ENCODE data around the gene CAV2.

CAV2 gene

GRCh38 chr7:116525913-116526861, 26.6 kb downstream of the CAV2 start:
- Mint-ChIP-seq H3K27ac (no peak overlapping the region), H3K36me3 (ENCODE audit: low read depth) (no peaks in the 10 kb centered on the region), H3K9me3 (no peaks in the 10 kb centered on the region), H3K4me1 (ENCODE audit: low read depth) (peaks cover 33% of the 10 kb centered on the region), H3K4me3 (peak overlapping the region; percentile 82), H3K27me3 (peaks cover 73% of the 10 kb centered on the region)

- H3K4me1 Mint-ChIP-seq (ENCODE audit: low read depth), result peaks cover 33% of the 10 kb centered on the region
- no peaks in the 10 kb centered on the region for H3K9me3 Mint-ChIP-seq
- peaks cover 71% of the 10 kb centered on the region for H3K27me3 Mint-ChIP-seq
- no peak overlapping the region for H3K27ac Mint-ChIP-seq
- H3K36me3 Mint-ChIP-seq (ENCODE audit: low read depth), result no peaks in the 10 kb centered on the region
- peak overlapping the region; percentile 80 for H3K4me3 Mint-ChIP-seq
Observed at GRCh38 chr7:116526897-116527296, 27.4 kb downstream of the CAV2 start.

DNA sequence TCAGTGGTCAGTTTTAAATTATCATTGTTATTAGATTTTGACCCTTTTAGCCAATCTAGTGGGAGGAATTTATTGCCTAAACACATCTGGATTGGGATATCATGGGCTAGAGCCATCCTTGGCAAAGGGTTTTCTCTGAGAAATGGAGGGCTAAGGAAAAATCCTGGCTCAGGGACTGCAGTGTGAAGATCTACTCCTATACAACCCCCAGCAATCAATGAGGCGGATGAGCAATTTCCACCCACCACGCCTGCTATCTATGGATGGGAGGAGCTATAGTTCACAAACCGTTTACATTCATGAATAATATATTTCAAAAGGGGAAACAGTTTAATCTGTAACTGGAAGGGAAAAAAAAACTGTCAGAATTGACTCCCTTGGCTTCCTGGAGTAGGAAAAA, 28.0 kb downstream of the CAV2 start:
- no peaks in the 10 kb centered on the region for H3K36me3 Mint-ChIP-seq (ENCODE audit: low read depth)
- H3K27me3 Mint-ChIP-seq, result peaks cover 68% of the 10 kb centered on the region
- H3K9me3 Mint-ChIP-seq, result no peaks in the 10 kb centered on the region
- peaks cover 33% of the 10 kb centered on the region for H3K4me1 Mint-ChIP-seq (ENCODE audit: low read depth)
- no peak overlapping the region for H3K4me3 Mint-ChIP-seq
- H3K27ac Mint-ChIP-seq, result no peak overlapping the region

DNA sequence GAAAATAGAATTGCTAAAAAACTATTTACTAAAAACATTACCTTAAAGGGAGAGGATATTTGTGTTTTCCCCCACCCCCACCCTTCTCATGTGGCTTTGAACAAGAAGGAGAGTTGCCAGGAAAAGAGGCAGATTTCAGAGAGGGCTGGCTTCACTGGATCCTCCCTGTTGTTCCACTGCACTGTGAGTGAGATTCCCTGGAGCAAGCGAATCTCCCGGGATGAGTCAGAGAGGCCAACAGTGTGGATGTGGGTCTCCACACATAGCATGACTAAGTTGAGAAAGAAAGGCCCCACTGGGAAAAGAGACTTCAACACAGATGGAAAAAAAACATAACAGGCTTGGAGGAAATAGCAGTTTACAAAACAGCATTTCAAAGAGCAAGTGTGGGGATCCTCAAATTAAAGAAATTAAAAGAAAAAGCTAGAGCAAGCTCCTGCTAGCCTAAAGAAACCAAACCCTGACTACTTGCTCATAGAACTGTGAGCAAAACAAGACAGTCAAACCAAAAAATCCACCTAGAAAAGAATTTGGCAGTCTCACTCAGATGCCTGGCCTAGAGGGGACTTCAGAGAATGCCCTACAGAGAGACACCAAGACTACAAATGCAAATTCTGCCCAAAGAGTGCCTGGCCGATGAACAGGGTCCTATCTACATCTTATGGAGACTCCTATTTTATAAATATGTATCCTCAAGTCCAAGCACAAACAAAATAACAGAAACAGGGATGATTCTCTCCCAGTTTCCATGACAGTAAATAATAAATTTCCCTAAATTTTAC, 28.7 kb downstream of the CAV2 start:
- no peaks in the 10 kb centered on the region for H3K36me3 Mint-ChIP-seq (ENCODE audit: low read depth)
- H3K9me3 Mint-ChIP-seq, result no peaks in the 10 kb centered on the region
- H3K4me3 Mint-ChIP-seq, result no peak overlapping the region
- no peak overlapping the region for H3K27ac Mint-ChIP-seq
- peaks cover 63% of the 10 kb centered on the region for H3K27me3 Mint-ChIP-seq
- peaks cover 33% of the 10 kb centered on the region for H3K4me1 Mint-ChIP-seq (ENCODE audit: low read depth)

GRCh38 chr7:116529250-116529649, 29.7 kb downstream of the CAV2 start:
- no peaks in the 10 kb centered on the region for H3K36me3 Mint-ChIP-seq (ENCODE audit: low read depth)
- H3K9me3 Mint-ChIP-seq, result no peaks in the 10 kb centered on the region
- H3K4me1 Mint-ChIP-seq (ENCODE audit: low read depth), result peaks cover 27% of the 10 kb centered on the region
- no peak overlapping the region for H3K27ac Mint-ChIP-seq
- peaks cover 56% of the 10 kb centered on the region for H3K27me3 Mint-ChIP-seq
- no peak overlapping the region for H3K4me3 Mint-ChIP-seq

DNA sequence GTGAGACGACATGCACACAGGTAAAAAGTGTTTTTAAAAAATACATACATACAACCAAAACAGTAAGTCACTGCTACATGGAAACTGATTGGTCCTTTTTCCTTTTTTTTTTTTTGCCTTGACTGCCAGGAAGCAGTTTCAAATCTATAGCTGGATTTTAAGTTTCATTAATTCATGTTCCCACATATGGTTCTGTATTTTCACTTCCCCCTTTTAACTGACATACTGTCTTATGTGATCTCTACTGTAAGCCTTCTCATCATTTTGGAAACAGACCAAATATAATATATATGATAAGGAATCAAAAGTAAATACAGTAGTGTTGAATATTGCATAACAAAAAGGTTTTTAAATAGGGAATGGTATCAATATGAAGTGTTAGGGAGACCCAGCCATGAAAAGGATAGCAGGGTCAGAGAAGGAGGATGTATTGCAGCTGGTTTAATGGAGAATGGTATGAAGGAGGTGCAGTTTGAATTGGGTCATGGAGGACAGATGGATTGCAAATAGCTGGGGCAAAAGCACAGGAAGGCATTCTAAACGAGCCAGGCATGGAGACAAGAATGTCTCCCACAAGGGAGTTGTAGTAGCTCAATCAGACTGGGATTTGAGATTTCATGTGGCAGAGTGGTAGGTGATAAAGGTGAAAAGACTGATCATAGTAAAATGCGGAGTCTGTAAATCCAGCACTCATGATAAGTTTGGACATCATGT, 30.7 kb downstream of the CAV2 start:
- Mint-ChIP-seq H3K36me3 (ENCODE audit: low read depth) (no peaks in the 10 kb centered on the region), H3K4me1 (ENCODE audit: low read depth) (peaks cover 19% of the 10 kb centered on the region), H3K27ac (no peak overlapping the region), H3K4me3 (no peak overlapping the region), H3K9me3 (no peaks in the 10 kb centered on the region), H3K27me3 (peaks cover 49% of the 10 kb centered on the region)

DNA sequence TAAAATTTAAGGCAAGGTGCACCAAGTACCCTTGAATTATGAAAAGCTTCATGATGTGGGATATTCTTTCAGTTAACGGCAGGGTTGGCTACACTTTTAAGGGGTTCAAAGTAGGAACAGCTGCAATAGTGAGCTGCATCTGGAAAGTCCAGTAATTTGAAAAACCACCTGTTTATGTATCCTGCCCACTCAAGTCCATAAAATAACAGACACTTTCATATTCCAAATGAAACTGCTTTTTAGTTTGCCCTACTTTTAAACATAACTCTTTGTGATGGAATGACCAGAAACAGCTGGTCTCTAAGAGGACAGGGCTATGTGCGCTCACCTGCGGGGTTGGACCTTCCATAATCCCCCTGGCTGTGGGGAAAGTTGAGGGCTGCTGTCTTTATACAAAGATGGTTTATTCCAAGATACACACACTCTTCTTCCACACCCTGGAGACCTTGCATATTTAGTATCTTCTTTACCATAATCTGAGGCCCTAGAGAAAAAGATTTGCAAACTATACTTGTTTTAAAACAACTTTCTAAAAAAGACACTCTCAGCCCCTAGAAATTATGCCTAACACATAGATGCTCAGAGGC, 32.7 kb downstream of the CAV2 start:
- H3K27ac Mint-ChIP-seq, result no peak overlapping the region
- peaks cover 36% of the 10 kb centered on the region for H3K27me3 Mint-ChIP-seq
- no peaks in the 10 kb centered on the region for H3K36me3 Mint-ChIP-seq (ENCODE audit: low read depth)
- no peak overlapping the region for H3K4me3 Mint-ChIP-seq
- H3K9me3 Mint-ChIP-seq, result no peaks in the 10 kb centered on the region
- peaks cover 4% of the 10 kb centered on the region for H3K4me1 Mint-ChIP-seq (ENCODE audit: low read depth)

- H3K27ac Mint-ChIP-seq, result no peak overlapping the region
- peaks cover 7% of the 10 kb centered on the region for H3K9me3 Mint-ChIP-seq
- peaks cover 38% of the 10 kb centered on the region for H3K27me3 Mint-ChIP-seq
- no peak overlapping the region for H3K4me3 Mint-ChIP-seq
- H3K36me3 Mint-ChIP-seq (ENCODE audit: low read depth), result peaks cover 4% of the 10 kb centered on the region
- no peaks in the 10 kb centered on the region for H3K4me1 Mint-ChIP-seq (ENCODE audit: low read depth)
Observed at GRCh38 chr7:116534790-116535189, 35.3 kb downstream of the CAV2 start.

DNA sequence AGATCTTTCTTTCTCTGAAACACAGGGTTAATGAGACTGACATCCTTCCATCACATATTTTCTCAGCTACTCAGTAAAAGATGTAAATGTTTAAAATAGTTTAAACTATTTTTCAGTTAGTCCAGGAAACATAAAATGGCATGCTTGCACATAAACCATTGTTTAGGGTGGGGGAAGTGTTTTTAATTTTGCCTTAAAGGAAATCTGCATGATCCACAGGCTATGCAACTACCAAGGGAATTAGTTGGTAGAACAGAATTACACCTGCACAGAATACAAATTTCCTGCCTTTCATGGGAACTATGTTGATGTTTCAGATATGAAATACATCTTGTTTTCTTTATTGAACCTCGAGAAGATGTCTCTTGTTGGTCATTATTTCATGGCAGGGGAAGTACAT, 35.9 kb downstream of the CAV2 start:
- Mint-ChIP-seq H3K9me3 (peaks cover 7% of the 10 kb centered on the region), H3K27me3 (peaks cover 35% of the 10 kb centered on the region), H3K4me3 (no peak overlapping the region), H3K36me3 (ENCODE audit: low read depth) (peaks cover 4% of the 10 kb centered on the region), H3K27ac (no peak overlapping the region), H3K4me1 (ENCODE audit: low read depth) (no peaks in the 10 kb centered on the region)

DNA sequence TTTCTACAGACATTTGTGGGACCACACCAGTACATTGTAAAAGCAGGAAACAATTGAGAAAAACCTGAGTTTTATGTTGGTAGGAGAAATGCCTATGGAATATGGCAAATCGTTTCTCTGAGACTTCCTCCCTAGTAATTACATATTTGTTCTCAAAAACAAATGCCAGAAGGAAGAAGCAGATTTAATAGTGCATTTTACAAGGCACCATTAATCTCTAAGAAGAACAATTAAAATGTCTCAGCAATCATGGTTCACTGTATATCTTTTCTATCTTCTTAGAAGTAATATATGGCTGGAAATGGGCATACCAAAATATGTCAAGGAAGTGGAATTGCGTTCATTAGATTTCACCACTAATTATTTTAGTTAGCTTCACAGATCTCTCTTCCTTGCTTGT, 38.6 kb downstream of the CAV2 start:
- peaks cover 7% of the 10 kb centered on the region for H3K9me3 Mint-ChIP-seq
- H3K36me3 Mint-ChIP-seq (ENCODE audit: low read depth), result peaks cover 4% of the 10 kb centered on the region
- H3K27me3 Mint-ChIP-seq, result peaks cover 28% of the 10 kb centered on the region
- H3K27ac Mint-ChIP-seq, result no peak overlapping the region
- H3K4me1 Mint-ChIP-seq (ENCODE audit: low read depth), result no peaks in the 10 kb centered on the region
- H3K4me3 Mint-ChIP-seq, result no peak overlapping the region

DNA sequence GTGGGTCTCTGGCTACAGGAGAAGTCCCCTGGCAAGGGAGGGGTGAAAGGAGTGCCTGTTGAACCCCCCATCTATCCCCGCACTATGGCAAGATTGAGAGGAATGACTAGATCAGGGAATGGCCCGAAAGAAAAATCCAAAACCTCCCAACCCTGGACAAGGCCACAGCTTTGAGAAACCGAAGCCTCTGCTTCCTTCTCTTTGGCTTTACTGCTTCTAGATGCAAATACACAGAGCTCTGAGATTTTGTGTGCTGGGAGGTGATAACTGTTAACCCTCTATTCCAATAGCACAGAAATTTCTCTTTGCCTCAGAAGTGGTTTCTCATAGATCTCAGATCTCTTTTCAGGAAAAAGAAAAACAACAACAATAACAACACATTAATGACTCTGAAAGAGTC, 40.3 kb downstream of the CAV2 start:
- H3K27me3 Mint-ChIP-seq, result peaks cover 24% of the 10 kb centered on the region
- peaks cover 7% of the 10 kb centered on the region for H3K9me3 Mint-ChIP-seq
- peaks cover 4% of the 10 kb centered on the region for H3K36me3 Mint-ChIP-seq (ENCODE audit: low read depth)
- H3K27ac Mint-ChIP-seq, result no peak overlapping the region
- H3K4me1 Mint-ChIP-seq (ENCODE audit: low read depth), result no peaks in the 10 kb centered on the region
- no peak overlapping the region for H3K4me3 Mint-ChIP-seq

DNA sequence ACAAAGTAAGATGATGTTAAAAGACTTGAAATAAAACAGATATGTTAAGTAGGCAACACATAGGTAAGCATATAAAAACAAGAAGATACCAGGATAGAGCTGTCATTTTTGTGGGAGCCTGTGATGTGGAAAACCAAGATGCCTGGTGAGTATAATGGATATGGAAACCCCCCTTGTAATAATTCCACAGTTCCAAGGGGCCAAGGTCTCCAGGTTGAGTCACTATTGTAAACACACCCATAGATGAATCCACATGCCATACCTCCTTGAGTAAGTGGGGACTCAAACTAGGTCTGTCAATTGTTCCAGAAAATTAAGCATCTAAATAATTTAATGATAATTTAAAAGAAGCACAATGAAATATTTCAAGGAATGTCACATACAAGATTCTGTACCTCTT, 41.2 kb downstream of the CAV2 start:
- Mint-ChIP-seq H3K9me3 (peaks cover 7% of the 10 kb centered on the region), H3K36me3 (ENCODE audit: low read depth) (peaks cover 4% of the 10 kb centered on the region), H3K4me1 (ENCODE audit: low read depth) (no peaks in the 10 kb centered on the region), H3K27ac (no peak overlapping the region), H3K27me3 (peaks cover 24% of the 10 kb centered on the region), H3K4me3 (no peak overlapping the region)

DNA sequence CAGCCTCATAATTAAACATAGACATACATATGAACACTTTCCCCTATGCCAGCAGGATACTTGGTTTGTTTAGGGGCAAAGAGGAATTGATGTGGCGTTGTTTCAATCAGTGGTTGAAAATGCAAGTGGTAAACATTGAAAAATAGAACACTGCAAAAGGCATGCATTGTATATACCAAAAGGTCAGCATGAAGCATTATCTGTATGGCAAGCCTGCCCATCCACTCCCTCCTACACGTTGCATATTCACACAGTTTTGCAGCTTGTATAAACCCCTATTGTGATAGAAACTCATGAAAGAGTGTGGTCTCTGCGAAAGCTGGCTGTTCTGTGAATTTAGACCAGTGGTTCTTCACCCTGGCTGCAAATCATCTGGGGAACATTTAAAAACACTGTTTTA, 42.4 kb downstream of the CAV2 start:
- peaks cover 7% of the 10 kb centered on the region for H3K9me3 Mint-ChIP-seq
- no peaks in the 10 kb centered on the region for H3K4me1 Mint-ChIP-seq (ENCODE audit: low read depth)
- H3K27ac Mint-ChIP-seq, result no peak overlapping the region
- peaks cover 24% of the 10 kb centered on the region for H3K27me3 Mint-ChIP-seq
- H3K4me3 Mint-ChIP-seq, result no peak overlapping the region
- H3K36me3 Mint-ChIP-seq (ENCODE audit: low read depth), result peaks cover 4% of the 10 kb centered on the region

GRCh38 chr7:116542618-116543017, 43.1 kb downstream of the CAV2 start:
- Mint-ChIP-seq H3K4me3 (no peak overlapping the region), H3K36me3 (ENCODE audit: low read depth) (peaks cover 4% of the 10 kb centered on the region), H3K9me3 (peaks cover 7% of the 10 kb centered on the region), H3K27ac (no peak overlapping the region), H3K27me3 (peaks cover 19% of the 10 kb centered on the region), H3K4me1 (ENCODE audit: low read depth) (no peaks in the 10 kb centered on the region)

All from stimulated activated naive CD8-positive, alpha-beta T cell treated with anti-CD3 and anti-CD28 coated beads, Interleukin-15, Interleukin-2, amounts not matched to agents 100 ng/mL and 50 ng/mL, for 24 hours (primary cell).